Stimulated activated naive CD4-positive, alpha-beta T cell treated with Interleukin-2 at 50 U/mL for 16 hours (primary cell): ENCODE results near the gene RYR3.

Experiments
- DNase-seq: peaks from one replicate; lab custom pipeline; 2025; lab: John Stamatoyannopoulos, UW

RYR3 gene

GRCh38 chr15:33384307-33384706 is 73.5 kb downstream of the RYR3 start:
- DNase-seq = no peak

GRCh38 chr15:33392453-33392852 is 81.7 kb downstream of the RYR3 start:
- no peak for DNase-seq

- DNase-seq = no peak
Measured at GRCh38 chr15:33393546-33393945, 82.8 kb downstream of the RYR3 start.

- DNase-seq = no peak
Measured at GRCh38 chr15:33395321-33395720, 84.6 kb downstream of the RYR3 start.

GRCh38 chr15:33395846-33396245 is 85.1 kb downstream of the RYR3 start:
- no peak for DNase-seq

- DNase-seq = no peak
Measured at GRCh38 chr15:33396475-33396874, 85.7 kb downstream of the RYR3 start.

GRCh38 chr15:33398555-33398954 is 87.8 kb downstream of the RYR3 start:
- no peak for DNase-seq

- no peak for DNase-seq
Measured at GRCh38 chr15:33400941-33401340, 90.2 kb downstream of the RYR3 start.

GRCh38 chr15:33402600-33402999 is 91.8 kb downstream of the RYR3 start:
- no peak for DNase-seq

- no peak for DNase-seq
Measured at GRCh38 chr15:33405096-33405495, 94.3 kb downstream of the RYR3 start.

GRCh38 chr15:33411596-33412540 is 101.1 kb downstream of the RYR3 start:
- no peak for DNase-seq

GRCh38 chr15:33419701-33420100 is 108.9 kb downstream of the RYR3 start:
- no peak for DNase-seq

GRCh38 chr15:33424025-33424424 is 113.3 kb downstream of the RYR3 start:
- no peak for DNase-seq

GRCh38 chr15:33425142-33425541 is 114.4 kb downstream of the RYR3 start:
- DNase-seq = no peak

- DNase-seq = no peak
Measured at GRCh38 chr15:33430577-33430976, 119.8 kb downstream of the RYR3 start.

GRCh38 chr15:33433821-33434220 is 123.1 kb downstream of the RYR3 start:
- no peak for DNase-seq

- no peak for DNase-seq
Measured at GRCh38 chr15:33438396-33438795, 127.6 kb downstream of the RYR3 start.

- no peak for DNase-seq
Measured at GRCh38 chr15:33440900-33441299, 130.1 kb downstream of the RYR3 start.

GRCh38 chr15:33442449-33442848 is 131.7 kb downstream of the RYR3 start:
- DNase-seq = no peak

- DNase-seq = no peak
Measured at GRCh38 chr15:33443708-33444107, 132.9 kb downstream of the RYR3 start.

- DNase-seq = no peak
Measured at GRCh38 chr15:33445984-33446383, 135.2 kb downstream of the RYR3 start.

GRCh38 chr15:33448151-33448550 is 137.4 kb downstream of the RYR3 start:
- DNase-seq = no peak

- no peak for DNase-seq
Measured at GRCh38 chr15:33448961-33449606, 138.3 kb downstream of the RYR3 start.
